ENCODE data around the gene RPL35A. TPM values are rescaled to one million over a fixed set of nuclear protein-coding genes. Genes with fewer than 3 reads are reported as not detected.

Gene RPL35A
- total and polyA plus RNA-seq, 9 of the 15 experiments (the other 6 are each of a cell fraction or from before 2014, with no cell fraction given): 1,475 to 2,942 (median 2,367) TPM

- TF ChIP-seq ZBTB40 (IDR thresholded peaks at IDR 0.05) (peak; percentile 93), ZBTB40 (CRISPR knock-in tag; IDR thresholded peaks at IDR 0.05) (no peak), KDM2B (CRISPR knock-in tag; IDR thresholded peaks at IDR 0.05) (no peak), FOXA3 (CRISPR knock-in tag; conservative IDR thresholded peaks at IDR 0.05 in 1 of 2, IDR thresholded peaks at IDR 0.05 in 1 of 2) (0 out of 4 replicates have a peak, but pooled peaks of 1 of the 2 experiments have one; percentile 30), GABPB1 (CRISPR knock-in tag; IDR thresholded peaks at IDR 0.05) (peak; percentile 48), DACH1 (IDR thresholded peaks at IDR 0.05; ENCODE audit: partially characterized antibody) (peak; percentile 99), PYGO2 (tag; IDR thresholded peaks at IDR 0.05) (peak; percentile 65), PHTF2 (CRISPR knock-in tag; IDR thresholded peaks at IDR 0.05) (peak; percentile 29; the same call in 1 of the 2 replicates), ATF3 (IDR thresholded peaks at IDR 0.05) (no peak; the same call in 1 of the 2 replicates), ATF3 (CRISPR knock-in tag; conservative IDR thresholded peaks at IDR 0.05) (0 out of 2 replicates have a peak, but pooled peaks have one; percentile 31), PBX2 (CRISPR knock-in tag; IDR thresholded peaks at IDR 0.05; ENCODE audit: low read depth) (no peak), PBX2 (tag; conservative IDR thresholded peaks at IDR 0.05; ENCODE audit: low read depth) (peak; percentile 93), NCOR1 (IDR thresholded peaks at IDR 0.05) (peak; percentile 50)
These were observed at the start of gene RPL35A (continued) for GRCh38 chr3:197949778-197950676.

Data from K562 (cell line).